HG03159 (cell line): ENCODE measurements around the gene YARS1.

Source experiments
- ATAC-seq: cut with Tn5 transposase; IDR thresholded peaks from one replicate; pipeline ENCODE4 v1.9.1; 2021; ENCODE audit warnings: mild to moderate bottlenecking, moderate library complexity; ENCODE audit not compliant: unreplicated experiment

The YARS1 gene

GRCh38 chr1:32782086-32782485, 35.1 kb downstream of the YARS1 start:
- no peak for ATAC-seq

DNA sequence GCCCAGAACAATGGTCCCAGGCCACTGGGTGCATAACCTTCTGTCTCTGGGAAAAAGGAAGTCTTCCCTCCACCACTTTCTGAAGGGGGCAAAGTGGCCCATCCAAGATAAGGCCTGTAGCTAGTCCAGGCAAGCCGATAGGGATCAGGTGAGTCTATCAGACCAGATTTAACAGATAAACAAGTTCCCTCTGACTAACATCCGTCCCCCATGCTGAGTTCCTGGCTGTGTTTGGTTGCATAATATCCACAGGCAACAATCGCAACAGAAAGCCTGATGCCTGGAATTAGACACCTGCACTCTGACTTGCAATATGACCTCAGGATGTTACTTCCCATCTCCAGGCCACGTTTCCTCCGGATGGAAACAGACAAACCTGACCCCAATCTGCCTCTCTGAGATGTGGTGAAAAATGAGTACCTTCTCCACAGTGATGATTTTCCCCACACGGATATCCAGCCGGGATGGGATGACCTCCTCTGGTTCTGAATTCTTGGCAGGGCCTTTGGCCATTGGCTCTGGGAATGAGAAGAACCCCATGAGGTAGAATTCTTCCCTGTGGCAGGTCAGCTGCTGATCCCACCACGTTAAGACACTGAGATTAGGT, 36.4 kb downstream of the YARS1 start:
- no peak for ATAC-seq

GRCh38 chr1:32780005-32780404, 37.2 kb downstream of the YARS1 start:
- no peak for ATAC-seq

- ATAC-seq, result no peak
These were observed 37.9 kb downstream of the YARS1 start for GRCh38 chr1:32779242-32779641.

DNA sequence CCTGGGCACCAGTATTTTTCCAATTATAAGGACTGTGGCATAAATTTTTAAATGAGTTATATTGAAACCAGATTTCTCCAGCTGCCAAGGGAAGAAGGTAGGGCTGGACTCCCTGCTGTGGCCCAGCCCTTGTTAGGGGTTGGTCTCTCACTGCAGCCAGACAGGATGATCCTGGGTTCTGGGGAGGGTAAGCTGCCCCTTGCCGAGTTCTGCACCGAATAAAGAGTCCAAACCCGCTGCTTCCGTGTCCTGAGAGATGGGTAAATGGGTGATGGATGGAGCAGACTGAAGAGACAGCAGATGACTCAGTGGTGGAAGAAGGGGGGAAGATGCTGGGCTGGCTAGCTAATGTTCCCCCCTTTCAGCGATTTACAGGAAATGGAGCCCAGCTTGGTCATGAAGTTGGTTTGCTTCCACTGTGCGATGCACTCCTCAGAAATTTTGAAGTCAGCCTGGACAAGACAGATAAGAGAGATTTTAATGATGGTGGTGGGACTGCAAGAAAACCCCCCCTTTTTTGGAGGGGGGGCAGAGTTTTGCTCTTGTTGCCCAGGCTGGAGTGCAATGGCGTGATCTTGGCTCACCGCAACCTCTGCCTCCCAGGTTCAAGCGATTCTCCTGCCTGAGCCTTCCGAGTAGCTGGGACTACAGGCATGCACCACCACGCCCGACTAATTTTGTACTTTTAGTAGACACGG, 41.4 kb downstream of the YARS1 start:
- ATAC-seq, result no peak

- no peak for ATAC-seq
These were observed 42.1 kb downstream of the YARS1 start for GRCh38 chr1:32774950-32775634.

DNA sequence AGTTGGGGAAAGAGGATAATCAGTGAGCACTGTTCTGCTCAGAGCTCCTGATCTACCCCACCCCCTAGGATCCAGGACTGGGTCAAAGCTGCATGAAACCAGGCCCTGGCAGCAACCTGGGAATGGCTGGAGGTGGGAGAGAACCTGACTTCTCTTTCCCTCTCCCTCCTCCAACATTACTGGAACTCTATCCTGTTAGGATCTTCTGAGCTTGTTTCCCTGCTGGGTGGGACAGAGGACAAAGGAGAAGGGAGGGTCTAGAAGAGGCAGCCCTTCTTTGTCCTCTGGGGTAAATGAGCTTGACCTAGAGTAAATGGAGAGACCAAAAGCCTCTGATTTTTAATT, 42.7 kb downstream of the YARS1 start:
- ATAC-seq, result no peak

DNA sequence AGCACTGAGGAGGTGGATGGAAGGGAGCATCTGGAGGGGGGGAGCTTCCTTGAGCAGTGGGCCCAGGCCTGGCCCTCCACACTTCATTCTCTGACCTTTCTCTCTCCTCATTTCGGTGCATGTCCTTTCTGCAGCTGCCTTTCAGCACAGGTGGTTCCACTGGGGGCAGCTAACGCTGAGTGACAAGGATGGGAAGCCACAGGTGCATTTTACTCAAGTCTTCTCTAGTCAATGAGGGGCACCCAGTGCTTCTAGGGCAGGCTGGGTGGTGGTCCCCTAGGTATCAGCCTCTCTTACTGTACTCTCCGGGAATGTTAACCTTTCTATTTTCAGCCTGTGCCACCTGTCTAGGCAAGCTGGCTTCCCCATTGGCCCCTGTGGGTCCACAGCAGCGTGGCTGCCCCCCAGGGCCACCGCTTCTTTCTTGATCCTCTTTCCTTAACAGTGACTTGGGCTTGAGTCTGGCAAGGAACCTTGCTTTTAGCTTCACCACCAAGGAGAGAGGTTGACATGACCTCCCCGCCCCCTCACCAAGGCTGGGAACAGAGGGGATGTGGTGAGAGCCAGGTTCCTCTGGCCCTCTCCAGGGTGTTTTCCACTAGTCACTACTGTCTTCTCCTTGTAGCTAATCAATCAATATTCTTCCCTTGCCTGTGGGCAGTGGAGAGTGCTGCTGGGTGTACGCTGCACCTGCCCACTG, 43.2 kb downstream of the YARS1 start:
- ATAC-seq, result no peak

GRCh38 chr1:32773018-32773763, 44.0 kb downstream of the YARS1 start:
- ATAC-seq, result no peak

- no peak for ATAC-seq
These were observed 44.7 kb downstream of the YARS1 start for GRCh38 chr1:32772281-32773017.

DNA sequence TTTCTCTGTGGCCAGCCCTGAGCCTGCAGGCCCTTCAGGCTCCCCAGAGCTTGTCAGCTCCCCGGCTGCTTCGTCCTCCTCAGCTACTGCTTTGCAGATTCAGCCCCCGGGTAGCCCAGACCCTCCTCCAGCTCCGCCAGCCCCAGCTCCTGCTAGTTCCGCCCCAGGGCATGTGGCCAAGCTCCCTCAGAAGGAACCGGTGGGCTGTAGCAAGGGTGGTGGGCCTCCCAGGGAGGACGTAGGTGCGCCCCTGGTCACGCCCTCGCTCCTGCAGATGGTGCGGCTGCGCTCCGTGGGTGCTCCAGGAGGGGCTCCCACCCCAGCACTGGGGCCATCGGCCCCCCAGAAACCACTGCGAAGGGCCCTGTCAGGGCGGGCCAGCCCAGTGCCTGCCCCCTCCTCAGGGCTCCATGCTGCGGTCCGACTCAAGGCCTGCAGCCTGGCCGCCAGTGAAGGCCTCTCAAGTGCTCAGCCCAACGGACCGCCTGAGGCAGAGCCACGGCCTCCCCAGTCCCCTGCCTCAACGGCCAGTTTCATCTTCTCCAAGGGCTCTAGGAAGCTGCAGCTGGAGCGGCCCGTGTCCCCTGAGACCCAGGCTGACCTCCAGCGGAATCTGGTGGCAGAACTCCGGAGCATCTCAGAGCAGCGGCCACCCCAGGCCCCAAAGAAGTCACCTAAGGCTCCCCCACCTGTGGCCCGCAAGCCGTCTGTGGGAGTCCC, 45.4 kb downstream of the YARS1 start:
- ATAC-seq, result no peak

- no peak for ATAC-seq
These were observed 46.2 kb downstream of the YARS1 start for GRCh38 chr1:32770741-32771548.

GRCh38 chr1:32770221-32770731, 46.9 kb downstream of the YARS1 start:
- no peak for ATAC-seq

DNA sequence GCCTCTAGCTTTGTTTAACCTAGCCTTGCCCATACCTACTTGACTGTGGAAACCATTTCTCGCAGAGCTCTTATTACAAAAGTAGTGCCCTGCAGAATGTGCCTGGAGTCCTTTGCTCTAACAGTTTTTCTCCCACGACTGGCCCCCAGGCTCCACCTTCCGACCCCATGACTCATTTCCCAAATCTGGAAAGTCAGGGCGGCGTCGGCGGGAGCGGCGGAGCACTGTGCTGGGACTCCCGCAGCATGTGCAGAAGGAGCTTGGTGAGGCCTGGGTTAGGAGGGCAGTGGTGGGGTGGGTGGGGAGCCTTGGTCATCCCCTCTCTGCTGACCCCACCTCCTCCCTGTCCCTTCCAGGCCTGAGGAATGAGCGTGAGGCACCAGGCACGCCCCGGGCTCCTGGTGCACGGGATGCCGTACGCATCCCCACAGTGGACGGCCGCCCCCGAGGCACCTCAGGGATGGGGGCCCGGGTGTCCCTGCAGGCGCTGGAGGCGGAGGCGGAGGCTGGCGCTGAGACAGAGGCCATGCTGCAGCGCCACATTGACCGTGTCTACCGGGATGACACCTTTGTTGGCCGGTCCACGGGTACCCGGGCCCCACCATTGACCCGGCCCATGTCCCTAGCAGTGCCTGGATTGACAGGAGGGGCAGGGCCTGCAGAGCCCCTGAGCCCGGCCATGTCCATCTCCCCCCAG, 47.5 kb downstream of the YARS1 start:
- no peak for ATAC-seq

GRCh38 chr1:32768110-32768850, 48.9 kb downstream of the YARS1 start:
- ATAC-seq, result no peak

GRCh38 chr1:32767641-32768040, 49.5 kb downstream of the YARS1 start:
- no peak for ATAC-seq

GRCh38 chr1:32767156-32767555, 50.0 kb downstream of the YARS1 start:
- no peak for ATAC-seq
